GM18520 (cell line): ENCODE results near the gene PDE8B.

Experiments
- ATAC-seq: cut with Tn5 transposase; IDR thresholded peaks from one replicate; pipeline ENCODE4 v1.9.1; 2021; ENCODE audit not compliant: unreplicated experiment

The PDE8B gene

DNA sequence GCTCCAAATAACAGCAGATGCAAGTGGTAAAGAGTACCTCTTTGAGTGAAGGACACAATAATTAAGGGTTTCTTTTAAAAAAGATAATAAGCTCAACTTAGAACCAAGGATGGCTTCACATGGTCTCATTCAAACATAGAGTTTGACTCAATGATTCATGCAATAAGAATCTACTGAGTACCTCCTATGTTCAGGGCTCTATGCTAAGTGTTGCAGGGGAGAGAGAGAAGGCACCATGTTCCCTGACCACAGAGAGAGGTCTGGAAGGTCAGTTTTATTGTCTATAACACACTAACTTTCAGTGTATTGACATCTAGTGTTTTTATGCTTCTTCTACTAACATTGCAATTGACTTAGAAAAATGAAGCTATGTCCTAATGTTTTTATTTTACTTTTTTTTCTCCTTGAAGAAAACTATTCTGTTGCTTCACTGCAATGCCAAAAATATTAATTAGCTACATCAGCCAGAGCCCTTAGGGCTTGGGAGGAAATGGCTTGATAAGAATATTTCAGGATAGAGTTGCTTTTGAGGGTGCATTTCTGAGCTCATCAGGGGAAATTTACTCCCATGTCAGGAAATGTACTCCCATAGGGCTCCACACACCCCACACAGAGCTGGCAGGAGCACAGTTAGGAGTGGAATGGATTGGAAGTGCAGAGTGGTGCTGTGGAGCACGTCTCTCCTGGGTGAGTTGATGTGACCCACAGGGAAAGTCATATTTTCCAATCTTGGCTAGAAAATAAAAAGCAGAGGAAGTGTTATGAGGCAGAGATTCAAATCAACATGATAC lies 106.6 kb downstream of the PDE8B start:
- no peak for ATAC-seq

DNA sequence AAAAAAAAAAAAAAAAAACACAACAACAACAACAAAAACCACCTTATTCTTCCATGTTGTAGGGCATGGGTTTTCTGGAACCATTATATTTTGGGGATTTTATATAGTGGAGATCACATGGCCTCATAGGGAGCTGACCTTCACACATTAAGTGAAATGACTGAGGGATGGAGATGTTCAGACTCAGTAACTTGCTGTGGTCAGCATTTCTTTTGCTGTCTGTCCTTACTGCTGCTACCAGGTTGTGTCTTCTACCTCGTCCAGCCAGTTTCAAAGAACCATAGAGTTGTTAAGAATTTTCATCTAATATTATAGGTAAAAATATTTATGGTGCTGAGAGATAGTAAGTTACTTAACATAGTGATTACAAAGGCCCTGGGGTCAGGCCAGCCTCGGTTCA lies 107.6 kb downstream of the PDE8B start:
- ATAC-seq: no peak

DNA sequence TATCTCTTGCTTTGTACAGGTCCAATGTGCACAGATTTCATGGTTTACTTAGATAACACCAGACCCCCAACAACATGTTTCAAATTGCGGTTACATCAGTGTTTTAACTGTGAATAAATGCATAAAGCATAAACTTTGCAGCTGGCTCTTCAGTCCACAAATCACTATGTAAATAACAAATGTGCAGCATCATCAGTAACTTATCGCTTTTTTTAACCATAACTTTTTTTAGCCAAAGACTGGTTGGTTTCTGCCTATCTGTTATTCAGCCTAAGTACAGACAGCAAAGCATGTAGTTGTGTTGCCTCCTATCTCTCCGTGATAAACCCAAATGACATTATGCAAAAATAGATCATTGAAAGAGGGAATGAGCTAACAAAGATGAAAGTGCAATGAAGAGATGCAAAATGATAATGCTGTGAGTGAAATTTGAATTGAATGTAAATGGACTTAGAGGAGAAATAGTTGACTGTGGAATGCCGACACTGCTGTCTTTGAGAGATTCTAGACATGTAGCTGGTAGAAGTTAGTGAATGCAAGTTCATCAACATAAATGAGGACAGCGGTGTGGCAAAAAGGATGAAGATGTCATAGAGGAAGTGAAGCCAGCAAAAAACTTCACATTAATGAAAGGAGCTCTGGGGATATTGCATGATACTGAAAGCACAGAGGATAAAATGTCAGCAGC lies 108.8 kb downstream of the PDE8B start:
- ATAC-seq: no peak

DNA sequence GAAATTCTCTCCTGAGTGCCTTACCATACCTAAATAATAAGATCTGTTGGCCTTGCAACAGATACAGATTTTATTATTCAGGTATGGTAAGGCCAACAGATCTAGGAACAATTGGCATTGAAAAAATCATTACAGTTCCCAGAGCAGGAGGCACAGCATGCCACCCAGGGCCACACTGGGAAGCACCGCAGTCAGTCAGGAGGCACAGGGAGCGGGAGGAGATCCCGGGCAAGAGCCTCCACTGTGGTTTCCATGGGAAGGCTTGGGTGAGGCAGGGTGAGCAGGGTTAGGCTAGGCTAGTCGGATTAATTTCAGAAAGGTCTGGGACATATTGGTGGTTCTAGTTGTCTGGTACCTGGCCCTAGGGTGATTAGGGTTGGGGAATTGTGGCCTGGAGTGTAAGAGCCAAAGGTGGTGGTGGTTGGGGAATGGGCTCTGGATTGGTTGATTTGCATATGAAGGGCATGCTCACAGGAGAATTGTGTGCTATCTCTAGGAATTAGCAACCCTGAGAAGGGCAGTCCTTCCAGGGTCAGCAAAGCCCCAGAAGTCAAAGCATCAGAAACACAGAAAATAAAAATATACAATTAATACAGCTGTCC lies 111.4 kb downstream of the PDE8B start:
- no peak for ATAC-seq

DNA sequence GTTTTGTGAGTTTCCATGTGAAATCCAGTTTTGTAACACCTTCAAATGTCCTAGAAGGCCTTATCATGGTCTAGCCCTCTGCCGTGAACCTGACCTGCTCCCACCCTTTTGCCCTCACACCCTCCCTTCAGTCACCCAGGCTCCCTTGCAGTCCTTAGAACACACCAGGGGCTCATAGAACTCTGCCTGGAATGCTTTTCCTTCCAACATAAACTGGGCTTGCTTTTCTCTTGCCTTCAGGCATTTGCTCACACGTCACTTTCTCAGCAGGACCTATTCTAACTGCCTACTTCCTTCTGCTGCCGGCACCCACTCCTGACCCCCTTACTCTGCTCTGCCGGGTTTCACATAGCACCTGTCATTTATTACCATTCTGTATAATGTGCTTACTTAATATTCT lies 111.9 kb downstream of the PDE8B start:
- no peak for ATAC-seq

DNA sequence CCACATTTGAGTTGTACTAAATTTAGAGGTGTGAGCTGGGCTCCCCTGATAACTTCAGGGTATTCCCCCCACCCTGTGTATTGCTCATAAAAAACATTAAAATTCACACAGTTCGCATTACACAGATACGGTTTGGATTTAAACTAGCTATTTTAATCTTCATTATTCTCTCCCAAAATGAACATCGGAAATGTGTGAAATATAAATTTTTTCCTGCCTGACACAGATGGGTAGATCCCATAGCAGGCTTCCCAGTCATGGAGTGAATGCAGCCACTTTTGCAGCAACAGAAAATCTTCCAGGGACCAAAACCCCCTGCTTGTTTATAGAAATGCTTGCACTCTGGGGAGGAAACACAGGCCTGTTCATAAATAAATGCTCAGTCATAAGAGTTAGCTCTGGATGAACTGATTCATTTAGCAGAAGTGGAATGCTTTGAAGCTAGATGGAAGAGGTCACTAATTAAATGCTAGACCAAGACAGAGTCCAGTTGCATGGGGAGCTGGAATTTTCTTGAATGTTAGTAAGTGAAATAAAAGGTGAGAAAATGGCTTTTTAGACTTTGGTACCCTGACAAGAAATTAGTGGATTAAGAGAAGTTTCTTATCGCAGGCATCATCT lies 115.6 kb downstream of the PDE8B start:
- ATAC-seq: no peak

DNA sequence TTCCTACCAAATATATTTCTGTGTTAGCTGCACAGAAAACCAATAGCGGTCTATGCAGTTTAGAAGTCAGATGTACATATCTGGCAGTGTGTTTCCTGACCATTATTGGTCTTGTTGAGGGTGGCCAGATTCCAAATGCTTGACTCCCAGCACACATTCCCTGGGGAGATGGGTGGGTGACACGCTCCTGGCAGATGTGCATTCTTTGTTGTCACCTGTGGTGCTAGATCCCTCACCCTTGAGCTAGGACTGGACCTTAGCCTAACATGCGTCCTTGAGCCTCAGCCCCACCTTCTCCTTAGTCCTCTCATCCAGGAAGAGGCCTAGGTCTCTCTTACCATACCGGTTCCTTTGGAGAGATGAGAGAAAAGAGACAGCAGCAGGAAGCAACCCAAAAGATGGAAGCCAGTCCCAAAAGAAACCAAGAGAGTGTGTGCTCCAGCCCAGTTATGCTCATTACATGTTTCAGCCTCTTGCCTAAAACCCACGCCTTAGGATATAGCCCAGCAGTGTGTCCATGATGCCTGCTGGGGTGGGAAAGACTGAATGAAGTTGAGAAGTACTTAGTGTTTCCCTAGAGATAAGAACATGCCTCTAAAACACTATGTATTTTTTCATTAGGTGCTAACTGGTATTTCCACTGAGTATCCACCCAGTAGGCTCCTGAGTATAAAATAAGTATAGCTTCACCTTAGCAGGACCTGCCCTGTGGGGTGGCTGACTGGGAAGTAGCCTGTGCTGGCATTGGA lies 116.7 kb downstream of the PDE8B start:
- ATAC-seq: no peak

DNA sequence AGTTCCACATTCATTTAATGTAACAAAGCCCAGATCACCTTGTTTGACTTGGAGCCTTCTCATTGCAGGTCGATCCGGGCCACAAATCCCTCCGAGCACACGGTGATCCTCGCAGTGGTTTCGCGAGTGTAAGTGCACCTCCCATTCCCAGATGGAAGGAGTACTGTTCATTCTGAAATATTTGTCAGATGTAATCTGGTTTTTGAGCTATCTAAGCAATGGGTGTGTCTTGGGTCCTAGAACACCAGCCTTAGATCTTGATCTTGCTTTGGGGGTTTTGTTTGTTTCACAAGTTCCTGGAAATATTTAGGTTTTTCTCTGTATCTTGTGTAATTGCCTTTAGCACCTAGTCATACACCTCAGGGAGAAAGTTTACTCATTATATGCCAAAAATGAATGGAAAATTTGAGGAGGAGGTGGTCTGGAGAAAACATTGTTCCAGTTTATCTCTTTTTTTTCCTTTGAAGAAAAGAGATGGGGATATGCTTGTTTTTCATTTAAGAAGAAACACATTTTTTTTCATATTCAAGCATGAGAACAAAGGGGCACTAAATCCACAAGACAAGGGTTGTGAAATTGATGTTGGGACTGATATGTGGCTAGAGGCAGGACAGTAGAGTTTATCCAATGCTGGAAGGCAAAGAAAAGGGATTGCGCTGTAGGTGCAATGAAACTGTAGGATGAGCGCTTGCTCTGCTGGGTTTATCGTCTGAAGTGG lies 118.6 kb downstream of the PDE8B start:
- no peak for ATAC-seq

DNA sequence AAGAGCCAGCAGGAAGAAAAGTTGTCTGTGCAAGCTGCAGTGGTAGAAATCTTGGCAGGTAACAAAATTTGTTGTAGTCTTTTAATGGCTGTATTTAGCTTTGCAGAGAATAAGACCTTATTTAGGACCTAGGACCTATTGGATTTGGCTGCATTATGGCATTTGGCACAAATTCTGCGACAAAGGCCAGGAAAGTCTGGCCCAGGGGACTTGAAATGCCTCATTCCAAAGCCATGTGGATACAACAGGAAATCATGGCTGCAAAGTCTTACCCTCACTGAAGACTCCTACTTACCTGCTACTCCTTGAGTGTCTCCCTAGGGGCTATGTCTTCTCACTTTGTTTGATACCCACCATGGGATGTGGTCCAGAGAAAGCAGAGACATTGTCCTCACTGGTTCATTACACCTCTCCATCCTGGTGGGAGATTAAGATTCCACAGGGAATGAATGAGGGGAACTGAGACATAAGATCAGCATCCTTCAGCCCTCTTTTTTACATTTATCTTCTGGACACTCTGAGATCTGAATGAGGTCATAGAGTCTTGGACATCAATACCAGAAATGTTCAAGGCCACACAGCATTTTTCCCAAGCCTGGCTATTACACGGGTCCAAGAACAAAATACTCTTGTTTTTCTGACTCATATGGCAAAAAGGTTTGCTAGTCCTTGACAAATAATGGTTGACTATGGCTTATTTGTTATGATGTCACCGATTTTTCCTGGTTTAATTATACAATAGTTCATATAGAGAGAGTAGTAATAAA lies 119.4 kb downstream of the PDE8B start:
- no peak for ATAC-seq

DNA sequence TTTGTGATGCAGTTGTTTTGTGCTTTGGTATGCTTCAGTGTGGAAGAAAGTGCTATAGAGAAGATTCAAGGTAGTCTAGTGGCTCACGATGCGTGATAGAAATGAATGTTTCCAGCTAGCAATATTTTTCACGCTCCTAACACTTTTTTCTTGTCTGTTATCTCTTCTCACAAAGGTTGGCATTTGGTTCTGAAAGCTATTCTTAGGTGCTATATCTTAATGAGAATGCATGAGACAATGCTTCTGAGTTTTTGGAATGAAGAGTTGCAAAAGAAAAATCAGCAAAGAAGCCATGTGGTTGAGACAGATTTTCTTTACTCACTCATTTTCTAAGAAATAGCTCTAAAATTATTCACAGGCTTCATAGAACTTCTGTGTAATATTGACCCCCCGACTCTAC lies 122.6 kb downstream of the PDE8B start:
- ATAC-seq: no peak

DNA sequence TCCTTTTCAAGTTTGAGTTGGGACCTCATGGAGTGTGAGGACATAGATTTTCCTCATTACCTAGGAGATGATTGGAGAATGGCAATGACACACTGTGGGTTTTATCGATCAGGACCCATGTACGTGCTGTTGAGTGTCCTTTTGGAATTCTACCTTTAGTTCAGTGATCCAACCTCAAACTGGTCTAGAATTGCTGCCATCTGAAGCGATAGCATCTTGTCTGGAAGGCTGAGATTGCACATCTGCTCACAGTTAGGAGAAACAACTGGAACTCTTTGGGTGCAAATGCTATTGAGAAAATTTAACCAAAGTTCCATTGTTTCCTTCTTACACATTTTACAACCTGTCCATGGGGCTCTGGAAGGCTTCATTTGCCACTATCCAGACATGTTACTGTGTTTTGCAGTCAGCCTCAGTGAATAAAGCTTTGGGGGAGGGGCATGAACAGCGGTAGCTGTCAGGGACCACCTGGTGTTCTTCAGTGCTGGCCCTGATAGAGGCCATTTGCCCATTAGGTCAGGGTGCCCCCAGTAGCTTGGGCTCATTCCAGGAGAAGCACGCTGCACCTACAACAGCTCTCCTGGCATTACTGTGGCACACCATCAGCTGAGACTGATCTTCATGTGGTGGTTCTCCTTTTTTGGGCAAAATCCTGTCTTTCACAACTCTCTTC lies 123.1 kb downstream of the PDE8B start:
- no peak for ATAC-seq

DNA sequence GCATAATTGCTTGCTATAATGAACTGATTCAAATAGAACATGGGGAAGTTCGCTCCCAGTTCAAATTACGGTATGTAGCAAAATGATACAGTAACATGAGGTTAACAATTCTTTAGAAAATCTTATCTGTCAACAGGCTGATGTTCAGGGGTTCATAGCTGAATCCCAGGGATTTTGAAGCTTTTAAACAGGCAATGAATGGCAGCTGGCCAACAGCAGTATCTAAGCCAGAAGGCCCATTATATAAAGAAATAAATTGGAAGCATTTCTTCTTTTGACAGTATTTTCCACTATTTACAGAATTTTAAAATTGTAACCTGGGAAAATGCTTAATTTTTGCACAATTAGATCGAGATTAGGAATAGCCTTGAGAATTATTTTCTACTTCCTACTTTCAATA lies 126.8 kb downstream of the PDE8B start:
- ATAC-seq: no peak

DNA sequence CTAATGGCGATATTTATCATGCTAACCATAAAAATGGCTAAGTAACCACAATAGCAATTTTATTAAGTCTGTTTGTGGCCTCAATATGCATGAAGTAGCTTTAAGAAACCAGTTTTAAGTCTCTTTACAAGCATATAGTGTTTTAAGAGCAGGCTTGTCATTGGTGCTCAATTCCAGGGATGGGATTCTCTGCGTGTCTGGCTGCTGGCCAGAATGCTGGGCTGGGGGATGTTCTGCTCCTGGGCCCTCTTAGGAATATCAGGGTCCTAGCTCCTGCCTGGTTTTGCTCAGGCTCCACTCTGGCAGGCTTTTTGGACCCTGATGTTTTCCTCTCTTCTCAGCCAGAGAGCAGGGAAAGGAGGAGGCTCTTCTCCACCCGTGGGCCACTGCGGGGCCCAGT lies 127.2 kb downstream of the PDE8B start:
- ATAC-seq: no peak

DNA sequence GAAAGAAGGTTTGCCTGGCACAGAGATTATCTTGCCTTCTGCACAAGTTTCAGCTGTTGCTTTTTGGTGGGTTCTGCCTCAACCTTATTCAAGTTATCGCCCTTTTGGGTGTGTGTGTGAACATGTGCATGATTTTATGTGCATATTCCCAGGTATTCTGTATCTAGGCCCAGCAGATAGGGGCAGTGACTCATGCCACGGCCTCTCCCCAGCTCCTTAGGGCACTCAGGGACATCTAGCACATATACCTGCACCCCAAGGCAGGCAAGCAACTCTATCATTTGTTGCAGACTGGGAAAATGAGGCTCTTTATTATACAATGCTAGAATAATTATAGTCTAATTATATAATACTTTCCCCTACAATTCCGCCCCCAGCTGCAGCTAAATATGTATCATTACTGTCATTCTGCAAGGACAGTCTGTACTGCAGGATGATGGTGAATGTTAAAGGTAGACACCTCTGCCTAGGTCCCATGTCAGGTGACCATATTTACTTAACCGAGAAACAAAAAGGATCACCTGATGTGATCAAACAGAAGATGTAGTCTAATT lies 128.9 kb downstream of the PDE8B start:
- no peak for ATAC-seq

DNA sequence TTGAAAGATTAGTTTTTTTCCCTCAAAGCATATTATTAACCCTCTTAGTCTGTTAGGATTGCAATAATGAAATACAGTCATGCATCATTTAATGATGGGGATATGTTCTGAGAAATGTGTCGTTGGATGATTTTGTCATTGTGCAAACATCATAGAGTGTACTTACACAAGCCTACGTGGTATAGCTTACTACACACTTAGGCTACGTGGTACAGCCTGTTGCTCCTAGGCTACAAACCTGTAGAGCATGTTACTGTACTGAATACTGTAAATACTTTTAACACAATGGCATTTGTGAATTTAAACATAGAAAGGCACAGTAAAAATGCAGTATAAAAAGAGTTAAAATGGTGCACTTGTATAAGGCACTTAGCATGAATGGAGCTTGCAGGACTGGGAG lies 132.7 kb downstream of the PDE8B start:
- no peak for ATAC-seq

DNA sequence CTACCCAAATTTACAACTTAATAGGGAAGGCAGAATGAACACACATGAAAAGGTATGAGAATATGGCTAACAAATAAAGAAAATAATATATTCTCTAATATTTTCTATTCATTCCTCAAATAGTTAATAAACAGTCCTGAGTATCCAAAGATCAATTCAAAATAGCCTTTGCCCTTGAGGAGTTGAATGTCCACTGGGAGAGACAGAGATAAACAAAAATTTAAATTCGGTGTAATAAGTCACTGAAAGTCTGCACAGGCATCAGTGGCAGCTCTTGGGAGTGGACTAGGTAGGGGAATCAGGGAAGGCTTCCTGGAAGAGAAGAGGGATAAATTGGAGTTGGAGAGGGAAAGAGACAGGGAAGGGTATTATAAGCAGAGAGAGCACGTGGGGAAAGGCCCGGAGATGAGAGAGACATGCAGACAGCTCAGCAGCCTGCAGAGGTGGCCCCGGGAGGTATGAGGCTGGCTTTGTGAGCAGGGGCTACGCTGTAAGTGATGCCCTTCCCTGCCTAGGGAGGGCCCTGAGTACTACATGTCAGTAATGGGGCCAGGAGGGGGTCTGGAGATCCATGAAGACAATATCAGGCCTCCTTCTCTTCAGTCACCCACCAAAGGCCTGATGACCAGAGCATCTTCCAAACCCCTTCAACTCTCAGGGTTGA lies 137.1 kb downstream of the PDE8B start:
- ATAC-seq: no peak

DNA sequence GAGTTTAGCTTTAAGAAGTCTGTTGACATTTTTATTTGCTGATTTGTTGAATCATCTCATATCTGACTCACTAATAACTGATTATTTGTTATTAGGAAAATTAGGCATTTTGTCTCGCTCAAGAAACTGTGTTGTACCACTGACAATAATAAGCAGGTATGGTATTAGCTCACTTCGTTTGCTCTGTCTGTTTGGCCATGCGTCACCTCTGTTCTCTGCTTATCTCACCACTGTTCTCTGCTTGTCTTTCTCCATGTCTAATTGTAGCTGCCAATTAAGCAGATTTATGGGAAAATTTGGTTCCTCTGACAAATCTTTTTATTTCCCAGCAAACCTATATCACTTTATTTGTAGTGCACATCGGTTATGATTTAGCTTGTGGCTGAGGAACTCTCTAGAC lies 142.8 kb downstream of the PDE8B start:
- no peak for ATAC-seq

DNA sequence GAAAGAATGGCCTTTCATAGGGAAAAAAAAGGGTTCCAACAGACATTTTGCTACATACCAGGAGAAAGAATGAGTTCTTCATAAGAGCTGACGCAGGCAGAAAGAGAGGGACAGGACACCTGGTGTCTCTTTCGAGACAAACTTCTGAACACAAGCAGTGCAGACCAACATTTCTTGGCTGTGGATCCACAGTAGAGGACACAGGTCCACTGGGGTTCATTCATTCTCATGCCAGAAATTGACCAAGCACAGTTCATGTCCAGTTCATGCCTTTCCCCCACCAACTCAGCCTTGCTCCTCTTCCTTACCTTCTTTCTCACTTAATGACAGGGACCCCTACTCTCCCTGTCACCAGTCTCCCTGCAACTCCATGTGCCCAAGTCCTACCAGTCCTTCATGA lies 144.0 kb downstream of the PDE8B start:
- ATAC-seq: no peak
